Measurements from ENCODE around the gene BAIAP3.

The BAIAP3 gene

GRCh38 chr16:1309888-1310831 lies 23.3 kb upstream of the BAIAP3 start:
- Histone ChIP-seq H3K4me3 (IDR thresholded peaks at IDR 0.05; ENCODE audit: insufficient read depth, low read depth, low read length) (no peak overlapping the region), H2AFZ (ENCODE audit: low read depth) (no peak overlapping the region), H3K79me2 (ENCODE audit: insufficient read depth, low read depth) (peaks cover 52% of the 10 kb centered on the region), H3K36me3 (ENCODE audit: insufficient read depth) (peaks cover 9% of the 10 kb centered on the region; the same call in 1 of the 2 replicates), H3K9ac (peak overlapping the region; percentile 64; the same call in 1 of the 2 replicates), H3K27ac (peak overlapping the region; percentile 31), H4K20me1 (ENCODE audit: insufficient read depth) (peaks cover 40% of the 10 kb centered on the region), H3K27me3 (ENCODE audit: insufficient read depth, low read depth) (no peaks in the 10 kb centered on the region), H3K4me2 (peak overlapping the region; percentile 99), H3K4me1 (ENCODE audit: low read depth, poor library complexity, severe bottlenecking) (peaks cover 16% of the 10 kb centered on the region)
- TF ChIP-seq CTCF (conservative IDR thresholded peaks at IDR 0.05; ENCODE audit: low read depth, low read length), result no peak

DNA sequence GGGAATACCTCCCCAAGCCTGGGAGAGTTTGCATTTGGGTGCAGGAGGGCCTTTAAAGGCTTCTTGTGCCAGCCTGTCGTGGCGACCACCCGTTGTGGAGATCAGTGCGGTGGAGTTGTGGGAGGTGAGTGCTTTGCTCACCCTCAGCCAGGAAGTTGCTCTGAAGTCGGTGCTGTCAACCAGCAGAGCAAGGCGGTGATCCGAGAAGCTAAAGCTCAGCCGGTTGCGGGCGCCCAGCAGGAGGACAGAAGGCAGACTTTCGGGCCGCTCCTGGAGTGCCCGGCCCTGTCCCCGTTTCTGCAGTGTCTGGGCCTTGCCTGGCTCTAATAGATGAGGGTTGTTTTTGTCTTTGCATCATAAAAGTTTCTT lies 22.6 kb upstream of the BAIAP3 start:
- Histone ChIP-seq H3K27me3 (ENCODE audit: insufficient read depth, low read depth) (no peaks in the 10 kb centered on the region), H2AFZ (ENCODE audit: low read depth) (no peak overlapping the region), H3K4me3 (IDR thresholded peaks at IDR 0.05; ENCODE audit: insufficient read depth, low read depth, low read length) (no peak overlapping the region), H3K9ac (peak overlapping the region; percentile 64; the same call in 1 of the 2 replicates), H3K4me1 (ENCODE audit: low read depth, poor library complexity, severe bottlenecking) (peaks cover 16% of the 10 kb centered on the region), H4K20me1 (ENCODE audit: insufficient read depth) (peaks cover 40% of the 10 kb centered on the region), H3K36me3 (ENCODE audit: insufficient read depth) (peaks cover 9% of the 10 kb centered on the region; the same call in 1 of the 2 replicates), H3K27ac (no peak overlapping the region), H3K79me2 (ENCODE audit: insufficient read depth, low read depth) (peaks cover 57% of the 10 kb centered on the region), H3K4me2 (peak overlapping the region; percentile 99)
- TF ChIP-seq CTCF (conservative IDR thresholded peaks at IDR 0.05; ENCODE audit: low read depth, low read length), result no peak

DNA sequence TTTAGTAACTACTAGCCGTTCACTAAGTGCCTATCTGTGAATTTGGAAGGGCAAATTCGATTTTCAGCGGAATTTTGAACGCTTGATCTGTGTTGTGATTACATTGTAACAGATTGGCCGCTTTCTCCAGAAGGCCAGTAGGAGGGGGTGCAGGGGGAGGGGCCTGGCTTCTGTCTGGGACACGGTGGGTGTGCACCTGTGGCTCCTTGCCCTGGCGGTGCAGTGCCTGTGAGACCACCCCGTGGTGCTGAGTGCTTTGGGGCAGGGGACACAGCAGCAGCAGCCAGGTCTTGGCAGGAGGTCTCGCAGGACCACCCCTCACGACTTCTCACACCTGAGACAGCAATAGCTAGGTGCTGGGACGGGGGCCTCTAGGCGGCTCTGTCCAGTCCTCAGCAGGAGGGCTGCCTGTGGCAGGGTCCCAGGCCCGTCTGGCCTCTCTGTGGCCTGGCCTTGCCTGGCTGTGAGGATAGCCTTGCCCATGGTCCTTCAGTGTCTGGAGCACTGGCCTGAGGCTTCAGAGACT lies 22.2 kb upstream of the BAIAP3 start:
- Histone ChIP-seq H2AFZ (ENCODE audit: low read depth) (no peak overlapping the region), H3K4me1 (ENCODE audit: low read depth, poor library complexity, severe bottlenecking) (peaks cover 16% of the 10 kb centered on the region), H3K27me3 (ENCODE audit: insufficient read depth, low read depth) (no peaks in the 10 kb centered on the region), H4K20me1 (ENCODE audit: insufficient read depth) (peaks cover 40% of the 10 kb centered on the region), H3K4me3 (IDR thresholded peaks at IDR 0.05; ENCODE audit: insufficient read depth, low read depth, low read length) (no peak overlapping the region), H3K4me2 (peak overlapping the region; percentile 99), H3K27ac (no peak overlapping the region), H3K9ac (no peak overlapping the region; the same call in 1 of the 2 replicates), H3K79me2 (ENCODE audit: insufficient read depth, low read depth) (peaks cover 61% of the 10 kb centered on the region), H3K36me3 (ENCODE audit: insufficient read depth) (peaks cover 13% of the 10 kb centered on the region; the same call in 1 of the 2 replicates)
- no peak for TF ChIP-seq CTCF (conservative IDR thresholded peaks at IDR 0.05; ENCODE audit: low read depth, low read length)

DNA sequence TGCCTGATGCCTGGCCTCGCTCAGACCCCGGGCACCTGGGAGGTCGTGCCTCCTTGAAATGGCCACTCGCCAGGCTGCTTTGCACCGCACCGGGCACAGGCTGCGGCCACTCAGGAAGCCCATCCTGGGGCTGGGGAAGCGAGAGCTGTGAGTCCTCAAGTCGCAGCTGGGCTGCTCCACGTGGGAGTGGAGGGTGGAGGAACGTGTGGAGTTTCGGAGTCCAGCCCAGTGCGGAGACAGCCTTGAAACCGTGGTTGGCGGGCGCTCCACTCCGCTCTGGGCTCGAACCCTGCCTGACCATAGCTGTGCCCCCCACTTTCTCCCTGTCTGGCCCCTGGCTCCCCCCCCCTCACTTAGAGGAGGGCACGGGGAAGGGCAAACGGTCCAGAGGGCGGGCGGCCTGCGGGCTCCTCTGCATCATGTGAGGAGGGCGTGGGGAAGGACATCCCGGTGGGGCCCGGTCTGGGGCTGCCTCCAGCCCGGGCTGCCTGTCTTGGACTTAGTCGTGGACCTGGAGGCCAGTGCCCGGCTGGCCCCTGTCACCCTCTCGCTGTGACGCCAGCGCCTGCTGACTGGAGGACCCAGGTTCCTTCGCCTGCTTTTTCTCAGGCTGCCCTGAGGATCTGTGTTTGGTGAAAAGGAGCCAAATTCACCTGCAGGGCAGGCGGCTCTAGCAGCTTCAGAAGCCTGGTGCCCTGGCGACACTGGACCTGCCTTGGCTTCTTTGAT lies 21.5 kb upstream of the BAIAP3 start:
- H3K27me3 ChIP-seq (ENCODE audit: insufficient read depth, low read depth), result no peaks in the 10 kb centered on the region
- no peak overlapping the region for H3K4me3 ChIP-seq (IDR thresholded peaks at IDR 0.05; ENCODE audit: insufficient read depth, low read depth, low read length)
- peaks cover 16% of the 10 kb centered on the region; the same call in 1 of the 2 replicates for H3K36me3 ChIP-seq (ENCODE audit: insufficient read depth)
- H3K79me2 ChIP-seq (ENCODE audit: insufficient read depth, low read depth), result peaks cover 66% of the 10 kb centered on the region
- no peak overlapping the region for H2AFZ ChIP-seq (ENCODE audit: low read depth)
- H3K4me1 ChIP-seq (ENCODE audit: low read depth, poor library complexity, severe bottlenecking), result peaks cover 16% of the 10 kb centered on the region
- peak overlapping the region; percentile 99; the same call in 1 of the 2 replicates for H3K4me2 ChIP-seq
- no peak for TF ChIP-seq CTCF (conservative IDR thresholded peaks at IDR 0.05; ENCODE audit: low read depth, low read length)
- H4K20me1 ChIP-seq (ENCODE audit: insufficient read depth), result peaks cover 40% of the 10 kb centered on the region
- H3K27ac ChIP-seq, result no peak overlapping the region
- no peak overlapping the region for H3K9ac ChIP-seq

All from KMS-11 (cell line).